ENCODE results near the gene PARD3B.

PARD3B gene

DNA sequence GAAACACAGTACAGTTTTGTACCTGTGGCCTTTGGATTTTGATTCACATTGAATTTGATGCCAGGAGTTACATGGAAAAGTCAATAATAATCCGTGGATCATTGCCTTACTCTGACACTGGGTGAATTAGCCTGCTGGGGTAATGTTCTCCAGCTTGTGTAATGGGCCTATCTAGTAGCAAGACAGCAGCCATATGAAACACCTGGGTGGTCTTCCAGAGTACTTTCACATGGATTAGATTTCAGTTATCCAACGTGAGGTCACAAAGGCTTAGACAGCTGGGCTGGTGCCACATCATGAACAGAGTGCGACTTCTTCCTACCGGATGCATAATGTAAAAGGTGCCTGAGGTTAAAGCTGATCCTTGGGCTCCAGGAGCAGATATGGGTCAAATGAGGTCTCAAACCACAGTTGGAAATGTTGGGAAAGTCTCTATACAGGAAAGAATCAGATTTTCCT is 486.8 kb downstream of the PARD3B start:
- no peak for DNase-seq

- no peak for DNase-seq
These were observed 488.2 kb downstream of the PARD3B start for GRCh38 chr2:205033431-205033830.

DNA sequence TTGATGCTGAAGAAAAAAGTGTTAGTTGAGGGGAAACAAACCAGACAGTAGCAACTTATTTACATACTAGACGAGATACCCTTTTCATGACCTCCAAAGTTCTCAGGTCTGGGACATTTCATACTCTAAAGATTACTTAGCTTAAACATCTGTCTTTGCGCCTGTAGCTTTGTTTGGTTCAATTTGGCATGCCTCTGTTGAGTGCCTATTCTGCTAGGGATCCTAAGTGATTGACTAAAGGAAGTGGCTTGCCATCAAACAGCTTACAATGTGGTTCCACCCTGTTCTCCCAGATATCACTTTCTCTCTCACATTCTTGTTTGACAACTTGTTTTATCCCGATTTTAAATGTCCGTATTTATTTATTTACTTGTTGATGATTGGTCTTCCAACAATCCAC is 488.8 kb downstream of the PARD3B start:
- no peak for DNase-seq

- DNase-seq = no peak
These were observed 495.0 kb downstream of the PARD3B start for GRCh38 chr2:205040323-205040722.

DNA sequence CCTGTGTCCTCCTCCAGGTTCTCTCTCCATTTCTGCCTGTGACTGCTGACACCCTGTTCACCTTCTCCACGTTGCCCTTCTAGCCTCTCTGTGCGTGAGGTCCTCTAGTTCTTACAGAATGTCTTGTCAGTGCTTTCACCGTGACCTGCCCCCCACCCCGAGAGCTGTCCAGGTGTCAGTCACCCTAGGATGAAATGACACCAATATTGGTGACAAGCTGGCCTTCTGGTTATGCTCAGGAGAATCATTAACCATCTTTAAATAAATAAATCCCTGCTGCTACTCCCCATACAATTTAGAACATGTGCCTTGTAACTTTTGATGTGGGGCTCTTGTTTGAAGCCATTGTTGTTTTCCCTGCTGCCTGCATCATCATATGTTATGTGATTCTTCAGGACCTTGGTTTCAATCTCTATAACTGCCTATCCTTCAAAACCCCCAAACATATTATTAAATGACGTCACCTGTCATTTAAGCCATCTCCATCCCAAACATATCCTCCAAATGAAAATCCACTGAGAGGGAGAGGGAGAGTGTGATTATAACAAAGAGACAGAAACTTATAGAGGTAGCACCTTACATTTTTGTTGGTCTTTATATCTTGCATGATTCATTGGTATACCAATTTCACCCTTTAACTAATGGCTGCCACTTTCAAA is 496.3 kb downstream of the PARD3B start:
- no peak for DNase-seq

DNA sequence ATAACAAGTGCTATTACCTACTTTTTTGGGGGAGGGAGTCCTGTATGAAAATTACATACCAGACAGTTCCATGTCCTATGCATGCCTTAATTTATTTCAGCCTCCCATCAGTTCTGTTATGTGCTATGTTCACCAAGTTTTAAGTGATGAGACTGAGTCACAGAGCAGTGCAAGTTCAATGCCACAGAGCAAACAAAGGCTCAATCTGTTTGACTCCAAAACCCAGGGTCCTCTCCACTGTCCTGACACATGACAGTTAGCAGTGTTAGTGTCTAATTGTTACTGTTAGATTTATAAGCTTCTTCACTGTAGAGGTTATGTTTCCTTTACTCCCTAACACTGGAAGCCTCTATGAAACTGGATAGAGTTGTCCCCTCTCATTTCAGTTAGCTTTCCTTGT is 498.0 kb downstream of the PARD3B start:
- no peak for DNase-seq

DNA sequence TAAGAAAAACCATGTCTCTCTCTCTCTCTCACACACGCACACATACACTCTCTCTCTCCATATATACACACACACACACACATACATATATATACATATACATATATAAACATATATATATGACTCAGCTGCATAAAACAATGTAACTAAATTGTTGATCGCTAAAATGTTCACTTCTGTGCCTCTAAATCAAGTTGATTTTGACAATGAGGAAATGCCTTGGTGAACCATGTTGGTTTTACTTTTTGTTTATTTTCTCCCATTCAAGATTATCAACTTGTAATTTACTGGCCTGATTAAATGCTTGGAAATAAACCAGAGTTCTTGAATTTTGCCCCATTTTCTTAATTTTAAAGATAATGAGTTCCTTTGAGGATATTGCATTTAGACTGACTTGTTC is 500.4 kb downstream of the PARD3B start:
- no peak for DNase-seq

GRCh38 chr2:205047273-205047839 is 502.1 kb downstream of the PARD3B start:
- DNase-seq = no peak

DNA sequence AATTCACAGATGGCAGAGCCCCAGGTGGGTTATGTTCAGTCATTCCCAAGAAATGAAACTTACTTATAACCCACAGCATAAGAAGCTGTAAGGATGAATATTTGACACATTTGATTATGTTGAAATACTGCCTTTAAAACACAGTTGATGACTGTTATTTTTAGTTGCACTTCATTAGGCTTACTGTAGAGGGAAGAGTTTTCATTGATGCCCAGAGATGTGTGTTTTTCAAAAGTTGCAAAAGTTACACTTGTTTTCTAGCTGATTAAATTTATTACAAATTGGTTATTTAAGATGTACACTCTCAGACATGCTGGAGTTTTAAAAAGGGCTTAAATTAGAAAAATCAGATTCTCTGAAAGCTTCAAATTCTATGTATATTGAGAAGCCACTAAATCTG is 506.1 kb downstream of the PARD3B start:
- no peak for DNase-seq

DNA sequence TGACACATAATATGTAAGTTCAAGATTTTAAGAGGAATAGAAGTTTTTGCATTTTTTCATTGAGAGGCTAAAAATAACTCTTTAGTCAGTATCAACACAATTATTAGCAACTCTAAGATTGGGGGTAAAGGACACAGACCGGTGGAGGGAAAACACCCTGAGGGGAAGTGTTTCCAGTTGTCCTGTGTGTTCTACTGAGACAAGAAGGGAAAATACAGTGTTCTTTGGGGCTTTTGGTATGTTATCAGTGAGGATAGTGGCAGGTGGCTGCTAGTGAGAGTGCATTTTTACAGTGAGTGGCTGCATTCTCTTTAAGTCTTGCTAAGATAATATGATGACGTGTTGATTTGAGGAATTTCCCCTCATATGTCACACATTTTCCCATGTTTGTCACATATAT is 507.5 kb downstream of the PARD3B start:
- DNase-seq = no peak

- no peak for DNase-seq
These were observed 508.6 kb downstream of the PARD3B start for GRCh38 chr2:205053827-205054410.

- no peak for DNase-seq
These were observed 509.5 kb downstream of the PARD3B start for GRCh38 chr2:205054789-205055188.

DNA sequence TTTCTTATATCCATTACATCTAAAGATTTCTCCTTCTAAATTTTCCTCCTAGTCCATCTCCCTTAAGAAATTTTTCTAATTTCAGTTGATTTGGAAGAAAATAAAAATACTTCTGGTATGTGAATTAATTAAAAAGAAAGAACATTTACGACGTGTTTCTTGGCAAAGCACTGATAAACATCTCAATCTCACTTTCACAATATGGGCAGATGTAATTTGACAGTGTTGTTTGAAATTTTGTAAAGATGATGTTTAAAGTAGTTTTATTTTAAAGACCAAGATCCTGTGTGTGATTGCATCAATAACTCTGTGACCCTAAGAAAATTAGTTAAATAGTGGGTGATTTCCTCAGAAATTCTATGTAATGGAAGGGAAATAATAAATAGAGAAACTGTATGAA is 510.0 kb downstream of the PARD3B start:
- DNase-seq = no peak

- no peak for DNase-seq
These were observed 510.9 kb downstream of the PARD3B start for GRCh38 chr2:205056151-205056561.

DNA sequence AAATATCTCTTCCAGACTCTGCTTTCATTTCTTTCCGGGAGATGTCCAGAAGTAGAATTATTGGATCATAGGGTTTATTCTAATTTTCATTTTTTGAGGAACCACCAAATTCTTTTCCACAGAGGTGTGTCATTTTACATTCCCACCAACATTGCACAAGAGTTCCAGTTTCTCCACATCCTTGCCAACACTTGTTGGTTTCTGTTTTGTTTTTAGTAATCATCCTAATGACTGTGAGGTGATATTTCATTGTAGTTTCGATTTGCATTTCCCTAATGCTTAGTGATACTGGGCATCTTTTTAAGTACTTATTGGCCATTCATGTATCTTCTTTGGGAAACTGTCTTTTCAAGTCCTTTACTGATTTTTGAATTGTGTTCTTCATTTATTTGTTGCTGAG is 513.1 kb downstream of the PARD3B start:
- DNase-seq = no peak

DNA sequence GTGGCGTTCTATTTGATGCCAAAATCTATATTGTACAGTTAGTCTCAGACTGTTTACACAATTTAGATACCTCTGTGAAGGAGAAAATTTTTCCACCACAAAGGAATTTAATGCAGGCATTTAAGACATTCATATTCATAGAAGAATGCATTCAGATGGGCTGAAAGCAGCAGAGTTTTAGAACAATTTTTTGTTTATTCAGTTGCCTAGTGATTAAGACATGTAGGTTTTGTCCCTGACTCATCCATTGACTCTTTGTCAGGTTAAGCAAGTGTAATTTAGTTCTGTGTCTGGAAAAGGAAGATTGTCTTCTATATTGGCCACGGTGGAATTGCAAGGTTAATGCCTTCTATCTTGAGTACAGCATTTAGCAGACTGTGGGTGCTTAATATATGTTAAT is 515.0 kb downstream of the PARD3B start:
- no peak for DNase-seq

- no peak for DNase-seq
These were observed 520.8 kb downstream of the PARD3B start for GRCh38 chr2:205066081-205066480.

DNA sequence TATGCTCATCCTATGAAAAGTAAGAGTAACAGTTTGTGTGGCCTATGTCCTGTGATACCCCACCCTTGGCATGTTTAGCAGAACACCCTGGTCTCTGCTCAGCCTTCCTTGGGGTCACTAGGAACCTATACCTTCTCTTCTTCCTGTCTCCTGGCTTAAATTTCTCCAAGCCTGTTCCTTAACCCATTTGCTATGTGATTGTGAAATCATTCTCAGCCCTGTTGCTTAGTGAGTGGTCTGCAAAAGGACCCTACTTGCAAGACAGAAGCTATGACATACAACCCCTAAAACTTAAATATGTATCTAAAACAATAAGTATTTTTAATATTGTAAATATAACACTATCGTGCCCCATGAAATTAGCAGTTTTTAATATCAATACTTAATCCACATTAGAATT is 524.7 kb downstream of the PARD3B start:
- no peak for DNase-seq

DNA sequence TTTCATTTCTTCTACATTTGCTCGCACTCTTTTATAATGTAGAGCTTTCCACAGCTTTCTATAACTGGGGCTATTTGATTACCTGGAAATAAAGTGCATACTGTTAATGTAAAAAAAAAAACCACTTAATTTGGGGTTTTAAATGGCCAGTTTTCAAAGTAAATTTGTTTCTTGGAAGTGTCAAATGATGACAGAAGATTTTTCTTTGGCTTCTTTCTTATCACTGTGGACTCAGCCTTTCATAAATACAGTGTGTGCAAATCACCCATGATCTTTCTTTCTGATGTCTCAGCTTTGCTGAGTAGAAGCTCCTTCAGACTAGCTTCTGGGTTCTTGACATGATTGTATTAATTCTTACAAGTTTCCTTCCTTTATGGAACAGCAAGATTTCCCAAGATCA is 525.6 kb downstream of the PARD3B start:
- DNase-seq = no peak

DNA sequence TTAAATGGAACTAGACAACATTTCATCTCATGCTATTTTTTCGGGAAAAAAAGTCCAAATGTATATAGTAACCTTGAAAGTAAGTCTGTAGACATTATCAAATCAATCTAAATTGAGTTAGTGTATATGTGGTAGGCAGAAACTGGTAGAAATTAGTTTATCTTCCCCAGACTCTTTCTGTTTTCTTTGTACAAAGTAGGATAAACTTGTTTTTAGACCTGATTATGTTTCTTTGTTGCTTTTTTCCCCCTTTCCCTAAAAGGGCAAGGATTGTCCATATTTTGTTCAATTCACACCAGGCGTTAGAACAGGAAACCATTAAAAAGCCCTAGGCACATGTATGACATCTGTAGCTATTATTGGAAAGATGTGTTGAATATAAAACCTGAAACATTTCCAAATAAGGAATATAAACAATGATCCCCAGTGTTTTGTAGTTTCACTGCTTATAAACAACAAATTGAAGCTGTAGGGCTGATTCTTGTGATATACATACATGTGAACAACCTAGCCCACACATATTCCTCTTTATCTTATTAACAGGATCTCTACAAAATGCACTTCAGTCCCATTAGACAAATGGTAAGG is 528.3 kb downstream of the PARD3B start:
- no peak for DNase-seq

GRCh38 chr2:205076405-205076804 is 531.1 kb downstream of the PARD3B start:
- no peak for DNase-seq

GRCh38 chr2:205077159-205077558 is 531.9 kb downstream of the PARD3B start:
- DNase-seq = no peak

DNA sequence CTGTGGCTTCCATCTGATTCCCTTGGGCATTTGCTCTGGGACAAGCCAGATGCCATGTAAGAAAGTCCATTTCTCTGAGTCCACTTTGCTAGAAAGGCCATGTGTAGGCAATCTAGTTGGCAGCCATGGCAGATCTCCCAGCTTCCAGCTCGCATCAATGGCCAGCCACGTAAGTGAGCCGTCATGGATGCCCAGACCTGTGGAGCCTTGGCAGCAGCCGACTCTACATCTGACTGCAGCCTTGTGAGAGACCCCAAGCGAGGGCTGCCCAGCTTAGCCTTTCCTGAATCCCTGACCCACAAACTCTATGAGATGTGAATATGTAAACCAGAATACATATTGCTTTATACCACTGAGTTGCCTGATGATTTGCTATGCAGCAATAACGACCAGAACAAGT is 533.5 kb downstream of the PARD3B start:
- DNase-seq = no peak

DNA sequence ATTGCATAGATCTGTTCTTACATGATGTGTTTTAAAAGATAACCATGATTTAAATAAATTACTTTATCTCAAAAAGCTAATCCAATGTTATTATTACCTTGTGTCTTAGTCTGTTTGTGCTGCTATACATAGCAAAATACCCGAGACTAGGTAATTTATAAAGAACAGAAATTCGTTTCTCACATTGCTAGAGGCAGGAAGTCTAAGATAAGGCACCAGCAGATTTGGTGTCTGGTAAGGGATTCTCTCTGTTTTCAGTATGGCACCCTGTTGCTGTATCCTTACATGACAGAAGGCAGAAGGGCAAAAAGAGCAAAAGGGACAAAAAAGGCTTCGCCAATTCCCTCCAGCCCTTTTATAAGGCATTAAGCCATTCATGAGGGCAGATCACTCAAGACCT is 533.9 kb downstream of the PARD3B start:
- no peak for DNase-seq
